Ishikawa (cell line): Measurements from ENCODE around the gene EPHA8.

Source experiments
- CEBPB ChIP-seq: IDR thresholded peaks from 2 replicates; pipeline ENCODE4 v1.6.1; 2012
- CREB1 ChIP-seq: IDR thresholded peaks from 2 replicates; pipeline ENCODE4 v1.6.1; 2012; ENCODE audit warnings: low read depth
- EGR1 ChIP-seq: IDR thresholded peaks from 2 replicates; pipeline ENCODE4 v1.6.1; 2012
- EP300 ChIP-seq: IDR thresholded peaks from 2 replicates; pipeline ENCODE4 v1.6.1; 2012; ENCODE audit warnings: borderline replicate concordance
- FOXM1 ChIP-seq: IDR thresholded peaks from 2 replicates; pipeline ENCODE4 v1.6.1; 2012; ENCODE audit warnings: low read depth, borderline replicate concordance
- MAX ChIP-seq: IDR thresholded peaks from 2 replicates; pipeline ENCODE4 v1.6.1; 2012
- RAD21 ChIP-seq: IDR thresholded peaks from 2 replicates; pipeline ENCODE4 v1.6.1; 2012; ENCODE audit warnings: low read depth
- TAF1 ChIP-seq: IDR thresholded peaks from 2 replicates; pipeline ENCODE4 v1.6.1; 2012; ENCODE audit warnings: low read depth, mild to moderate bottlenecking
- TCF12 ChIP-seq: IDR thresholded peaks from 2 replicates; pipeline ENCODE4 v1.6.1; 2012; ENCODE audit warnings: low read depth
- USF1 ChIP-seq: IDR thresholded peaks from 2 replicates; pipeline ENCODE4 v1.6.1; 2012
- ZBTB7A ChIP-seq: IDR thresholded peaks from 2 replicates; pipeline ENCODE4 v1.6.1; 2012; ENCODE audit warnings: low read depth

- TF ChIP-seq FOXM1 (no peak), TAF1 (no peak), ZBTB7A (no peak), EGR1 (no peak), CEBPB (no peak), EP300 (no peak), RAD21 (no peak), CREB1 (no peak), MAX (no peak), TCF12 (no peak), USF1 (no peak)
Observed at GRCh38 chr1:22537441-22538139, 25.7 kb upstream of the EPHA8 start.
